ENCODE measurements around the gene CASZ1. TPM values are rescaled to one million over a fixed set of nuclear protein-coding genes. Genes with fewer than 3 reads are reported as not detected.

CASZ1 gene
- total RNA-seq, 4 donors from 2014 or later: 22.1 to 47.4 (median 28.0) TPM

GRCh38 chr1:10741696-10742095, 54.8 kb downstream of the CASZ1 start:
- WGBS, 2 donors (ENCODE audit: low coverage in 1 of 2): 73 to 84% methylated on average over 7 to 13 of the region's 13 CpGs
- no peak for ATAC-seq
- no peak overlapping the region for H3K27ac ChIP-seq

GRCh38 chr1:10740123-10740522, 56.3 kb downstream of the CASZ1 start:
- no peak for TF ChIP-seq EP300 (IDR thresholded peaks at IDR 0.05)
- TF ChIP-seq CTCF (IDR thresholded peaks at IDR 0.05): no peak
- no peak for TF ChIP-seq POLR2A (IDR thresholded peaks at IDR 0.05)
- no peak for TF ChIP-seq POLR2AphosphoS5 (IDR thresholded peaks at IDR 0.05)
- H3K27me3 ChIP-seq: no peaks in the 10 kb centered on the region
- H3K9me3 ChIP-seq: no peaks in the 10 kb centered on the region
- H3K27ac ChIP-seq: no peak overlapping the region
- no peaks in the 10 kb centered on the region for H3K36me3 ChIP-seq
- no peak overlapping the region for H3K4me3 ChIP-seq
- 80% methylated on average over 3 of the region's 6 CpGs; no CpG with 5 or more reads in 1 of the 2 donors for WGBS, 2 donors (ENCODE audit: low coverage in 1 of 2)
- ATAC-seq: no peak
- H3K4me1 ChIP-seq: peaks cover 0 to 26% (median 3%) of the 10 kb centered on the region in 3 donors

More at GRCh38 chr1:10741696-10742095, 54.8 kb downstream of the CASZ1 start:
- H3K4me1 ChIP-seq: peaks cover 0 to 12% (median 3%) of the 10 kb centered on the region in 3 donors
- H3K27me3 ChIP-seq: no peaks in the 10 kb centered on the region
- H3K9me3 ChIP-seq: no peaks in the 10 kb centered on the region
- no peak overlapping the region for H3K4me3 ChIP-seq
- H3K36me3 ChIP-seq: no peaks in the 10 kb centered on the region
- TF ChIP-seq POLR2A (IDR thresholded peaks at IDR 0.05) (no peak), POLR2AphosphoS5 (IDR thresholded peaks at IDR 0.05) (no peak)

- ATAC-seq: no peak
- Histone ChIP-seq H3K9me3 (no peaks in the 10 kb centered on the region), H3K27ac (no peak overlapping the region), H3K4me1 (peaks cover 0 to 32% (median 3%) of the 10 kb centered on the region in 3 donors), H3K36me3 (no peaks in the 10 kb centered on the region), H3K4me3 (no peak overlapping the region), H3K27me3 (no peaks in the 10 kb centered on the region)
- TF ChIP-seq POLR2AphosphoS5 (IDR thresholded peaks at IDR 0.05) (no peak), POLR2A (IDR thresholded peaks at IDR 0.05) (no peak), EP300 (IDR thresholded peaks at IDR 0.05) (no peak), CTCF (IDR thresholded peaks at IDR 0.05) (no peak)
- WGBS, 2 donors (ENCODE audit: low coverage in 1 of 2): 80 to 88% methylated on average over 1 to 3 of the region's 8 CpGs
Observed at GRCh38 chr1:10739589-10739988, 56.9 kb downstream of the CASZ1 start.

- H3K9me3 ChIP-seq: no peaks in the 10 kb centered on the region
- no peak for TF ChIP-seq POLR2A (IDR thresholded peaks at IDR 0.05)
- H3K27ac ChIP-seq: no peak overlapping the region
- ATAC-seq: no peak
- peaks cover 0 to 32% (median 3%) of the 10 kb centered on the region in 3 donors for H3K4me1 ChIP-seq
- H3K4me3 ChIP-seq: no peak overlapping the region
- 75 to 78% methylated on average over 11 to 16 of the region's 21 CpGs for WGBS, 2 donors (ENCODE audit: low coverage in 1 of 2)
- H3K27me3 ChIP-seq: no peaks in the 10 kb centered on the region
- H3K36me3 ChIP-seq: no peaks in the 10 kb centered on the region
Observed at GRCh38 chr1:10738061-10739058, 58.1 kb downstream of the CASZ1 start.

- H3K4me3 ChIP-seq: no peak overlapping the region
- TF ChIP-seq POLR2A (IDR thresholded peaks at IDR 0.05) (no peak), POLR2AphosphoS5 (IDR thresholded peaks at IDR 0.05) (no peak), EP300 (IDR thresholded peaks at IDR 0.05) (no peak), CTCF (IDR thresholded peaks at IDR 0.05) (no peak)
- H3K36me3 ChIP-seq: no peaks in the 10 kb centered on the region
- H3K4me1 ChIP-seq: peaks cover 0 to 32% (median 3%) of the 10 kb centered on the region in 3 donors
- peak; percentile 19 for ATAC-seq
- peak overlapping the region in 2 of 4 donors; percentile 37 to 53 for H3K27ac ChIP-seq
- H3K9me3 ChIP-seq: no peaks in the 10 kb centered on the region
- WGBS, 2 donors (ENCODE audit: low coverage in 1 of 2): no CpG with 5 or more reads among the region's 12 CpGs
- no peaks in the 10 kb centered on the region for H3K27me3 ChIP-seq
Observed at GRCh38 chr1:10737651-10738050, 58.8 kb downstream of the CASZ1 start.
